HPDE6-E6E7 (cell line): Measurements from ENCODE around the gene MKI67.
A peak's percentile ranks its signal among the peaks of the same experiment; 100 is the strongest.
"Not testable (repeated sequence)": the region's sequence is repeated elsewhere in the genome, so short reads cannot be mapped to it uniquely, and the experiment has no call there.

Experiments
- DNase-seq: peaks from one replicate; pipeline ENCODE4 v3.0.0; 2011; ENCODE audit warnings: missing footprints; ENCODE audit errors: extremely low spot score

MKI67 gene

DNA sequence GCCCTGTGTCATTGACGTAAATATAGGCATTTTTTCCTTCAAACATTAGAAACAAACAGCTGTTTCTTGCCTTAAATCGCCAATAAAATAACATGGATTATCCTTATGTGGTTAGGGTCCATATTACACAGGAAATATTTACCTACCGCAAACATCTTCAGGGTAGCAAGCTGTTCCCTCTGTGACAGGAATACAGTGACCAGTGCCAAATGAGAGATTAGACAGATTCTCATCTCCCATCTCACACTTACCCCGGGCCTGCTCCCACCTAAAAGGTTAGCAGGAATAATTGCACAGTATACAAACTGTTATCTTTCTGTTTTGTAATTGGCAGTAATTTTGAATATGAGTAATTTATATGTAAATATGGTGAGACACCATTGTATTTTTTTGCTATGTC, 16.5 kb downstream of the MKI67 start:
- no peak for DNase-seq

DNA sequence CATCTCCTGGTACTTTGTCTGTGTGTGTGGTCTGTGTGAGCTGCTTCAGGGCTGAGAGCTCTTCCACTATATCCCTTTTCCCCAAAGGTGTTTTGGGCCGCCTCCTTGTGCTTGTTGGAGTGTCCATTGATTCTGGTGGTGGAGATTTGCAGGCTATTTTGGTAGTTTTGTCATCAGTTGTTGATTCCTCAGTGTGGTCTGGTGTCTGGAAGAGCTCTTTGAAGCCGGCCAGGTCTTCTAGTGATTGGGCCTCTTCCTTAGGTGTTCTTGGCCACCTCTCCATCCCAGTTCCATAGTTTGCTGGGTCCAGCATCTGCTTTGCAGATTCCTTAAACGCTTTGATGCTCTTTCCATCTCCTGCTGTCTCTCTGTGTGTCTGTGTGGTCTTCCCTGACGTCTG, 20.8 kb downstream of the MKI67 start:
- DNase-seq: no peak

DNA sequence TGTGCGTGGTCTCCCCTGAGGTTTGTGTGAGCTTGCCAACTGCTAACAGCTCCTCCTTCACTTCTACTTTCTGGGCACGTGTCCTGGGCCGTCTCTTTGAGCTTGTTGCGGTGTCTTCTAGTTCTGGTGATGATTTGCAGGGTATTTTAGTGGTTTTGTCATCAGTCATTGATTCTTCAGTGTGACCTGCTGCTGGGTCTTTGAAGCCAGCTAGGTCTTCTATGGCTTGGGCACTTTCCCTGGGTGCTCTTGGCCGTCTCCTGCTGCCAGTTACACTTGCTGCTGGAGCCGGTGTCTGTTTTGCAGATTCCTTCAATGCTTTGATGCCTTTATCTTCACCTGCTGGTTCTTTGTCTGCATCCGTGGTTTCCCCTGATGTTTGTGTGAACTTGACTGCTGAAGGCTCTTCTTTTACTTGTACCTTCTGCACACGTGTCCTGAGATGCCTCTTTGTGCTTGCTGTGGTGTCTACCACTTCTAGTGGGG, 23.0 kb downstream of the MKI67 start:
- DNase-seq: no peak

DNA sequence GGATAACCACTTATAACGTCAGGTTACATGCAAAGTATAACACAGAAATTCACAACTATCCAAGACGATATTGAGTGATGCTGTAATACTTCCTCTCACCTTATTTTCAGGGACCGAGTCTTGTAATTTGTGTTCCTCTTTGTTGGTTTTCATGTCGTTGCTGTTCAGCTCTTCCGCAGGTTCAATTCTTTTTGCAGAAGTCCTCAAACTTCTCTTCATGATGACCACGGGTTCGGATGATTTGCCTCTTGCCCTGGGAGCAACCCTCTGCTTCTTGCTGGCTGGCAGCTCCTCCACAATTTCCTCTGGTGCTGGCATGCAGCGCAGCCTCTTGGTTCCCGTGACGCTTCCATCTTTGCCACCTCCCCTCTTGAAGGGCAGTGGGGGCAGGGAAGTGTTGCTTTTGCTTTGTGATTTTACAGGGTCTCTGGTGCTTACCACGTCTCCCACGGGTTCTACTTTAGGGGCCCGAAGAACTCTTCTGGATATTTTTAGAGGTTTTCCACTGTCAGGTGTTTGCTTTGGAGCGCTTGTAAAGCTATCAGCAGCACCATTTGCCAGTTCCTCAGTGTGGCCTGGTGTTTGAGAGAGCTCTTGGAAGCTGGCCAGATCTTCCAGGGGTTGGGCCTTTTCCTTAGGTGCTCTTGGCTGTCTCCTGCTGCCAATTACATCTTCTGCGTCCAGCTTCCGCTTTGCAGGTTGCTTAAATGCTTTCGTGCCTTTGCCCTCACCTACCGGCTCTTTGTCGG, 23.6 kb downstream of the MKI67 start:
- DNase-seq: no peak

DNA sequence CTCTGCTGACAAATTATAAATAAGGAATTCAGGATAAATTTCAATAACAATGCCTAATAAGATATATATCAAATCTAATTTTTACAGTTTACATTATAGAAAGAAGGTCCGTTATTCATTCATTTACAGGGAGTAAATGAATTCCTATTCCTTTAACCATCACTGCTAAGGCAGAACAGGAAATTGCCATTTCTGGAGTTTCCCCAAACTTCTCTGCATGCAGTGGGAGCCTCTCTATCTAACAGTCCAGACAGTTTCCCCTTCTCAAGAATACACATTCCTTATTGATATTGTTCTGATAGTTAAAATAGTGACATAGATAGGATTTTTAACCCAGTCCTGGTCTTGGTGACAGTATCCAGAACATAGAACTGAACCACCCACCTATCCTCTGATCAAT, 24.3 kb downstream of the MKI67 start:
- no peak for DNase-seq

DNA sequence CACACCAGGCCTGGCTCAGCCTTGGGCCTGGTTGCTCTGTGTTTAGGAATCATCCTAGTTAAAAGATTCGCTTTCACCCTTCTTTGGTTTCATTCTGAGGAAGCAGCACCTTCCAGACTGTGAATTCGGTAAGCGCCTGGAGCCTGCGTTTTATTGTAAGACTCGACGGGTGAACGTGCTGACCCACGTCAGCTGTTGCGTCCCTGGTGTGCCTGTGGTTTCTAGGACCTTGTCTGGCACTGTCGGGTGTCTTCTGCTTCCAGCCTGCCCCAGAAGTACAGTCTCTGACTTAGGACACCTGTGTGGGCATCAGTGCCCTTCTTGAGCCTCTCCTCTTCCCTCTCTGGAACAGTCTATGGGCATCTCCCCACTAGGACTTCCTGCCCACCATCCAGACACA, 26.3 kb downstream of the MKI67 start:
- DNase-seq: no peak

DNA sequence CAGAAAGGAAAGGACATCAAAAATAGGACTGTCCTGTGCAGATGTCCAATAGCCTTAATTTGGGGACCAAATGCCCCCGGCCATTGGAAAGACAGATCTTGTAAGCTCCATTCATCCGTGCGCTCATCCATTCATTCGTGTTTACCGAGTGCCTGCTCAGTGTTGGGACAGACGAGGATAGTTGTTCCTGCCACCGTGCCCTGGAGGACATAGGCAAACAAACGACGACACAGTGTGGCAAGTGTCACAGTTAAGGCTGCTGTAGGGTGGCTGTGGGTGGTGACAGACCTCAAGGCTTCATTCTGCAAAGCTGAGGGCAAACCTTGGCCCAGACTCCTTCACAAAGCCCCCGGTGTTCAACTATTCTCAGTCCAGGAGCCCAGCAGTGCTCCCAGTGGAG, 27.6 kb downstream of the MKI67 start:
- no peak for DNase-seq

DNA sequence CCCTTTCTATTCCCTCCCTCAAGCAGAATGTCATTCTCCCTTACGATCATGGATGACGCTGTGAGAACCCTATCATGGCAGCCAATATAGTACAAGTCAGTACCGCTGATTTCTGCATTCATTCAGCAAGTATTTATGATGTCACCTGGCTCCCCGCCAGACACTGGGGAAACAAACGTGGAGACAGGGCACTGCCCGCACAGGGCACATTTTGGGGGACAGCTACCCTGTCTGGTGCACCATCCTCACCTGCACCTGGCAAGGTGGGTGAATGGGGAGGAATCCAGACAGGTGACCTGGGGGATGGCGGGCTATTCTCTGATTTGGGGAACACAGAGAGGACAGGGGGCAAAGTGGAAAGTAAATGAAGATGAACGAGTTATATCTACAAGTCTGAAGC, 28.4 kb downstream of the MKI67 start:
- DNase-seq: no peak

DNA sequence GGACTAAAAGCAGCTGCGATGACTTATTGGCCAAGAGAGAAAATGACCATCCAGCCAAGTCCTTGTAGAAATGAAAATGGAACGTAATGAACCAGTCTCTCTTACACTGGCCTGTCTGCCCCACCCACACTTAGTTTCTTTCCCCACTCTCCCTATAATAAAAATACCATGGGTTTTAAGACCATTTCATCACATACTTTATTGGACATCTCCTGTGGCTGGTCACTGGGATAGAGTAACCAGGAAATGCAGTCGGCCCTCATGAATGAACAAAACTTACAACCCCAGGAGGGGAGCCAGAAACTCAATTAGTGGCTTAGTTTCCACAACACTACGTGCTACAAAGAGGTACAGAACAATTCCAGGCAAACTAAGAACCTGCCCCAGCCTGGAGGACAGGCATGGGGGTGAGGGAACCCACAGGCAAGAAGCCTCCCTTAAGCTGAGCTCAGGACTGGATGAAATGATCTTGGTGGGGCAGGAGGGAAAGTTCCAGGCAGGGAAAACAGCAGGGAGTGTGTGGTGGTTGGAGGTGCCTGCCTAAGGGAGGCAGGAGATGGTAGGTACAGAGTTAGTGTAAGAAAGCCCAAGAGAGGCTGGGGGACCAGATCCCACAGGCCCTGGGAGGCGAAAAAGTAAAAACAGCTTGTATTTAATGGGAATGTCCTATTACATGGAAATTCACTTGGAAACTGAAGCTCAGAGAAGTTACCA, 29.6 kb downstream of the MKI67 start:
- DNase-seq: no peak

DNA sequence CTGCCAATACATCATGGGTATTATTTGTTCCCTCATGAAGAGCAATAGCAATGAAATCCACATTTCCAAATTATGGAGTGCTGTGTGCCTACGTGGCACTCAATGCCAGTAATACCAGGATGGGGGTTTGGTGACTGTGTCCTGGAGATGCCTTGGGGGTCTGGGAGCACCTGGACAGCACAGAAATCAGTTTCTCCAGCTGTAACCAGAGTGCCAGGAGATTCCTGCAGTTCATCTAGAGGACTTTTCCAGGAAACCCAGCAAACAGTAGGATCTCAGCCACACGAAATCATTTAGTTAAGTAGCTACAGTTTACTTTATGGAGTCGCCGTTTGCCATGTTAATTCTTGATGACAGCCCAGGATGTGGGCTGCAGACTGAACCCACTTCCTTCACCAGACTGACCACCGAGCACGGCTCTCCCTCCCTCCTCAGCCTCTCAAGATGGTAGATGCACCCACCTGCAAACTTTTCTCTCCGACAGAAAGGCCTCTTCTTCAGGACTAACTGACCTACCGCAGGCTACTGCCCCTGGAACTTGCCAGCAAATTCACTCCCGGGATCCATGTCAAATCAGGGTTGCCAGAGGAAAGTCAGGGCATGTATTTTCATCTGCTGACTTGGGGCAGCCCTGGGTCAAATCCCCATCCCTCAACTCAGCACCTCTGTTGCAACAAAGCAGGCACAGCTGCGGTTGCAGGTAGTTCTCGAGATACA, 30.3 kb downstream of the MKI67 start:
- no peak for DNase-seq

DNA sequence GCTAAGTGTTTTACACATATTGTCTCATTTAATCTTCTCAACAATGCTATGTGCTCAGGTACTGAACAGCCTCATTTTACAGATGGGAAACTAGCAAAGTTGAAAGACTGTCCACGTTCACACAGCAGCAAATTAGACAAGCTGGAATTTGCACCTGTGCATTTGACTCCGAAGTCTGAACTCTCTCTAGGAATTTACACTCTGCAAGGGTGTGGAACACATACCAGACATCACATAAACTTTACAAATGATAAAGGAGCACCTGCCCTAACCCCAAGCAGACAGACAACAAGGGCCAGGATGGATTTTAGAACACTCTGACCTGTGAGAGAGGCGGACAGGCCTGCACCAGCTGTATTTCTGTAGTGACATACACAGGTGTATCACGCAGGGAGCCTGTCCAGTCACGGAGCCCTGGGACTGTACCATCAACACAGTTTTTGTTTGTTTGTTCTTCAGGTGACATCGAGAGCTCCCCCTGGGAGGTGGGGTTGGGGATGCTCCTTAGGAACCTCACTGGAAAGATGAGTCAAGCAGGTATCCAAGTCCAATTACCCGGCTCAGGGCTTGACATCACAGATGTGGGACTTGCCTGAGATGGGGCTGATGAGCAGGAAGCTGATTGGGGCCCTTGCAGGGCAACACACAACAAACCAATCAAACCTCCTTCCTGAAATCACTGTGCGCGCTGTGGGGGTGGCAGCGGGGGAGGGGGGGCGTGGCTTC, 31.0 kb downstream of the MKI67 start:
- peak; percentile 34 for DNase-seq

DNA sequence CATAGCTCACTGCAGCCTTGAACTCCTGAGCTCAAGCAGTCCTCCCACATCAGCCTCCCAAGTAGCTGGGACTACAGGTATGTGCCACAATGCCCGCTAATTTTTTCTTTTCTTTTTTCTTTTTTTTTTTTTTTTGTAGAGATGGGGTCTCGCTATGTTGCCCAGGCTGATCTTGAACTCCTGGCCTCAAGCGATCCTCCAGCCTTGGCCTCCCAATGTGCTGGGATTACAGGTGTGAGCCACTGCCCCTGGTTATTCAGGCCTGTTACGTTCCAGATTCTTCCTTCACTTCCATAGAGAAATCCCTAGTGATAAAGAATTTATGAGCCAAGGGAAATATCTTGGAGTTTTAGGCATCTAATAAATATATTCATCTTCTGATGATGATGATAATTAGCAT, 31.6 kb downstream of the MKI67 start:
- DNase-seq: not testable (repeated sequence)

DNA sequence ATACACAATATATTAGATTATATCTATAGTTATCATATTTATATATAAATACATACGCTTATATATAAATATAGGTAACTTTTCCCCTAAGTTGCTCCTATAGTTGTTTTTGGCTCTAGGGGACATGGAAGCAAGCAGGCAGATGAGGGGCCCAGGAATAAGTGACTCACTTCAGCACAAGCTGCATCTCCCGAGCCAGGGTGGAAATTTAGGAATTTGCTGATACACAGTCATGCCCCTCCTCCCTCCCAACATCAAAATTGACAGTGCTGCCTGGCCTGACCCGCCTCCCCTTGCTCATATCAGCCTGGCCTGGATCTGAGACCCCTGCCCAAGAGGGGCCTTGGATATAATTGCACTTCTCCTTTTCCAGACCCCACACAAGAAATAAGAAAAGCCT, 33.8 kb downstream of the MKI67 start:
- DNase-seq: no peak

DNA sequence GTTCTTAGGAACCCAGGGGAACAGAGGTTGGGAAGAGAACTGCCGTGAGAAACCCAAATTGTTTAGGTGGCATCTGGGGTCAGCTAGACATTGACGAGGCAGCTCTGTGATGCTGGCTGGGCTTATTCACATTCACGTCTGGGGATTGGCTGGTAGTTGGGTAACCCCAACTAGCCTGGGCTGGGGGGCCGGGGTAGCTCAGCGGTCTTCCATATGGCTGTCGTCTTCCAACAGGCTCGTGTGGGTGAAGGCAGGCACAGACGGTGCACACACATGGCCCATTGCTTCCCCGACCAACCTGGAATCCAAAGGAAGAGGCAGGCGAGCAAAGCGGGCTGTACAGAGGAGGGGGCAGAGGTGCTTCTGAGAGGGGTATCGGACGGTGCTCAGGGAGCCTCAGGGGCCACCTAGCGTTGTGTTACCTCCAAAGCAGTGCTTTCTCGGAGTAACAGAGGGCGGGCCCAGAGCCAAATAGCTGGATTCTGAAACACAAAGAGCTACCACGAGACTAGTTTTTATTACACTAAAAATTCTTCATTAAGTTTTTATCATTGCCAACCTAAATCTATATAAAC, 34.5 kb downstream of the MKI67 start:
- DNase-seq: no peak

DNA sequence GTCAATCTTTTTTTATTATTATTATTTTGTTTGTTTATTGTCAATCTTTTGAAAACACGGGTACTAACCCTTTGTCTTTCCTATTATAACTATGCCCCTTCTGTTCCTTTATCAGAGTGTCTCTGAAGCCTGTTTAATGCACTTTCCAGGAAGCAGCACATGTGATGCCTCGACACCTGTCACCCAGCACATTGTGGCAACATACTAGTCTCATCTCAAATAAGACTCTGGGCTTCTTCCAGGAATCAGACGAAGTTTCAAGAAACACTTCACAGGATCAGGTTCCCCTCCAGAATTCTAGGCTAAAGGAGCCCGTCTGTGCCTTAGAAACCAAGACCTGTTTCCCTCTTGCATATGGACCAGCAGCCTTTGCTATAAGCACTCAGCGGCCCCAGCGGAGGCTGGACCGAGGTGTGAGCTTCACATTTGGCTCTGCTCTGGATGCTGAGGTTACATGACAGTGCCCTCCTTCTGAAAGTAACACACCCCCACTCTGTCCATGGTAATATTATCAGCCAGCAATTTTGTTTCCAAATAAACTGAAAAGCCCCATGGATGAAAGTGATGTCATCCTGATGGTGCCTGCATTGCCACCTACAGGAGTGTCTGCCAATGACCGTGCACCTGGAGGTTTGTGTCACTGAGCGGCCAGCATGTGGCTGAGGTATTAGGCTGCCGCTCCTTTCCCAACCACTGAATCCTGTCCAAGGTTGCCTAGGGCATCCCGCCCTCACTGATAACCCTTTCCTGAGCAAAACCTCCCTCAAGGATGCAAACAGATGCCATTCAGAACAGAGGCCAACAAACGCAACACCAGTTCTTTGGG, 38.1 kb downstream of the MKI67 start:
- DNase-seq: peak; percentile 22

DNA sequence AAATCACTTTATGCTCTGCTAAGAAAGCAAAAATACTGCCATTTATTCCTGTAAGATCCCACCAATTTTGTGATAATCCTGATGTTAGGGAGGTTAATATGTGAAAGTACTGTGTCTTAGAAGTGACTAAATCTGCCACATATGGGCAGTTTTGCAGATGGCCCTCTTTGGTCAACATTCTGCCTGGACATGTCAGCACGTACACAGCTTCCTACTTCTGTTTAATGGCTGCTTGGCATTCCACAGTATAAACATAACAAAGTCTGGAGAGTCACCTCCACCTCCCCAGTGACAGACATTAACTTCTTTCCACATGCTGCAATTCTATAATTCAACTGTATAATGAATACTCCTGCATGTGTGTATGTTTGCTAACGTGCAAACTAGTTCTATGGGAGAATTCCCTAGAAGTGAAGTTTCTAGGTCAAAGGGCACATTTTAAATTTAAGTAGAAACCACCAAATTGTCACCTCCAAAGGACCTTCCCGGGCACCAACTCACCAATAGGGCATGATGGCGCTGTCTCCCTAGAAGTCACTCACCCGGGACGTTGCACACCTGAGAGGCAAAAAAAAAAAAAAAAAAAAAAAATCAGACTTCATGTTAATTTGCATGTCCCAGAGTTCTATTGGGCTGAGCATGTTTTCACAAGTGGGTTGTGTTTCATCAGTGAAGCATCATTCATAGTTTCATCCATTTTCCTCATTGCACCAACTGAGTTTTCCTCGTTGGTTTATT, 38.9 kb downstream of the MKI67 start:
- no peak for DNase-seq

DNA sequence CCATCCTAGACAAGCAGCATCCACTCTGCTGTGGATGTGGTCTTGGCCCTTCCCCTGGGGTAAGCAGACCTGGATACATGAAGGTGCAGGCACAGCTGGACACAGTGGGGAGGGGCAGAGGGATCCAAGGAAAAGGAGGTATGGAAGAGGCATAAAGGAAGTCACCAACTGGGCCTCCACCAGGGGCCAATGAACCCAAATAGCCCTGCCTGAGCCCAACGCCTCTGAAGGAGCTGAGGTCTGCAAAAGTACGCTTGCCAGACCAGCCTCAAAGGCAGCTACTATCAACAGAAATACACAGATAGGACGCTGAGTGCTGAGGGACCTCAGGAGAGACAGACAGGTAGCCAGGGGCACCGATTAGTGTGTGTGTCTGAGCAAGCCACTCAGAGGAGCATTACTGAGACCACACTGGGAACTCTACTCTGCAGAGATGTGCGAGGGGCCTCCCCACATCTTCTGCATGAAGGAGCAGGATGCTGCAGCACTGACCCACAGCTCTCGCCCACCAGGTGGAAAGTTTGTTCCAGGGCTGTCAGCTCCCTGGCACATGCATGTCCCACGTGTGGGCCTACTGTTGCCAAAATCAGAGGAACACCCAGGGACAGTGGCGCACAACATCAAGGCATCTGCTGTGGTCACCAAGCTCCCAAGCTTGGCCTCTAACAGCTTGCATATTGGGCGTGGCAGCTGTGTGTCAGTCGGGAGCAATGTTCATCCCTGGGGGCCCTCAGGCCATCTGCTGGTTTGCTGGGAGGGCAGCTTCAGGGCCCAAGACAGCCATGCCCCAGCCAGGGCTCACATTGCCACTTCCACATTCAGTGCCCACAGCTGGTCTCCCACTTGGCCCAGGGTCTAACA, 40.0 kb downstream of the MKI67 start:
- no peak for DNase-seq

DNA sequence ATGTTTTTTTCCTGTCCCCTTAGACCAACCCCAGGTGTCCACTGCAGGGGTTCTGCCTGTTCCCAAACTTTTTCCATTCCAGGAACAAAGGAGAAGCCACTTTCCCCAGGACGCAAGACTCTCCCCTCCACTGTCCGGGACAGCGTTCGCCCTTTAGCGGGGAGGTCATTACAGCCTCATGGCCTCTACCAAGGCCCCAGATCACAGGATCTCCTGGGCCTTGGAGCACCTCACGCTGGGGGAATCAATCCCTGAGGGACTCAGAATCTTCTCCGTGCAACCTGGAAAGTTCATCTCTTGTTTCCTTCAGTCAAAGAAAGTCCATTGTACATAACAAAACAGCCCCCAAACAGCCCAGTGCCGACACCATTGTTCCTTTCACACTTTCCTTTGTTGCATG, 41.2 kb downstream of the MKI67 start:
- no peak for DNase-seq

DNA sequence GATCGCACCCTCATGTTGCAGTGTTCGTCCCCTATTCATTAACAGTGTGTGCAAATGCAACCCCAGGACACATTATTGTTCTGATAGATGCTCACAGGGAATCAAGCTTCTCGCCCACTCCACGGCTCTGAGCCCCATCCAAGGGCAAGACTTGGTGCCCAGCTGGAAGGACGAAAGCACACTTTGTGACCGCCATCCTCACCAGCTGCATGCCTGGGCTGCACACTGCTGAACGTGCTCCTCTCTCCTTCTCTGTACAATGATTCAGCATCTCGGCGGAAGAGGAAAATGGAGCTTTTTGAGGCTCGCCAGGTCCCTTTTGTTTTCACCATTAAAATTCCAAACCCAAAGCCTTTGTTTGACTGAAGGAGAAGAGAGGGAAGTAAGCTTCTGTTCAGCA, 41.9 kb downstream of the MKI67 start:
- no peak for DNase-seq
